ENCODE data around the gene MGMT. TPM values are rescaled to one million over a fixed set of nuclear protein-coding genes. Genes with fewer than 3 reads are reported as not detected.

Gene MGMT
- total and polyA plus RNA-seq, 2 of the 4 experiments (the other 2 are of a cell fraction) = 11.5 to 17.8 TPM

GRCh38 chr10:129769381-129770116, 302.5 kb downstream of the MGMT start:
- H3K9ac ChIP-seq (ENCODE audit: low read depth, low read length) = no peak overlapping the region
- no peak overlapping the region for H4K5ac ChIP-seq (ENCODE audit: low read depth, low read length)
- in situ Hi-C loops (cut with MboI; ENCODE audit: low sequenced_read_pairs) (no loop called here), intact Hi-C loops (cut with micrococcal nuclease) (no loop called here), dilution Hi-C loops (cut with HindIII; ENCODE audit: low sequenced_read_pairs, unreplicated experiment) (no loop called here)
- H2AFZ ChIP-seq (replicated peaks; ENCODE audit: low read length, poor library complexity) = no peak overlapping the region
- no peak overlapping the region for H2AK9ac ChIP-seq (replicated peaks; ENCODE audit: low read depth, low read length, poor library complexity)
- ATAC-seq (ENCODE audit: low read depth) = no peak
- H3K9me1 ChIP-seq (ENCODE audit: insufficient read depth, low read length) = no peaks in the 10 kb centered on the region
- no peaks in the 10 kb centered on the region for H3K27me3 ChIP-seq (ENCODE audit: control insufficient read depth, insufficient read depth, low read length)
- ChIA-PET POLR2A (ENCODE audit: unreplicated experiment) (no interaction called here), CTCF (no interaction called here)
- no peak overlapping the region for H3K23ac ChIP-seq (ENCODE audit: low read depth, low read length)
- no peak overlapping the region for H3K56ac ChIP-seq (ENCODE audit: extremely low read depth, insufficient read depth, low read length)
- H3K4ac ChIP-seq (ENCODE audit: low read depth, low read length) = no peak overlapping the region
- DNase-seq = no peak
- H3K18ac ChIP-seq (ENCODE audit: low read depth, low read length) = no peak overlapping the region
- no peaks in the 10 kb centered on the region for H3K4me1 ChIP-seq (ENCODE audit: control insufficient read depth, insufficient read depth, low read length)
- WGBS, 2 experiments (ENCODE audit: extremely low coverage in 2 of 2, insufficient read length in 1 of 2) = 100% methylated on average over 1 of the region's 24 CpGs; no CpG with 5 or more reads in 1 of the 2 experiments
- BruUV-seq (replicated peaks) = no TSS peak
- no peak overlapping the region for H2BK120ac ChIP-seq (ENCODE audit: low read depth, low read length)
- H3K4me3 ChIP-seq (ENCODE audit: insufficient read depth, low read depth, low read length) = no peak overlapping the region
- H3K27ac ChIP-seq (ENCODE audit: insufficient read depth, low read length) = no peak overlapping the region
- H2BK5ac ChIP-seq (ENCODE audit: low read depth, low read length, poor library complexity, severe bottlenecking) = no peak overlapping the region
- no peaks in the 10 kb centered on the region for H4K20me1 ChIP-seq (ENCODE audit: insufficient read depth, low read length)
- peaks cover 37% of the 10 kb centered on the region for H3K9me3 ChIP-seq (ENCODE audit: control insufficient read depth, insufficient read depth, low read length)
- TF ChIP-seq MAFK (IDR thresholded peaks at IDR 0.05; ENCODE audit: low read depth, low read length) (no peak), RCOR1 (IDR thresholded peaks at IDR 0.05; ENCODE audit: insufficient replicate concordance, low read length) (no peak), USF2 (IDR thresholded peaks at IDR 0.05; ENCODE audit: low read depth, low read length) (no peak), MAZ (IDR thresholded peaks at IDR 0.05; ENCODE audit: borderline replicate concordance, low read depth, low read length) (no peak), ELK1 (IDR thresholded peaks at IDR 0.05; ENCODE audit: borderline replicate concordance, low read depth, low read length) (no peak), NFE2L2 (IDR thresholded peaks at IDR 0.05; ENCODE audit: low read depth, low read length) (no peak), BHLHE40 (IDR thresholded peaks at IDR 0.05; ENCODE audit: low read depth, low read length) (no peak)
- H3K36me3 ChIP-seq (ENCODE audit: control insufficient read depth, insufficient read depth, low read length) = no peaks in the 10 kb centered on the region
- no peak overlapping the region for H2BK20ac ChIP-seq (ENCODE audit: low read depth, low read length)
- no peak overlapping the region for H3K4me2 ChIP-seq (ENCODE audit: low read depth, low read length)
- H2AK5ac ChIP-seq (ENCODE audit: low read depth, low read length) = no peak overlapping the region
- no peaks in the 10 kb centered on the region for H3K79me1 ChIP-seq (ENCODE audit: low read depth in 1 of 2, low read length in 2 of 2)
- no peak overlapping the region for H4K91ac ChIP-seq (ENCODE audit: insufficient read depth, low read depth, low read length)
- no peak overlapping the region for H4K8ac ChIP-seq (ENCODE audit: low read depth in 2 of 2, low read length in 2 of 2)
- H3K14ac ChIP-seq (replicated peaks; ENCODE audit: low read depth, low read length) = no peak overlapping the region
- H2BK15ac ChIP-seq (ENCODE audit: low read depth, low read length) = no peak overlapping the region

Data from IMR-90 (cell line).